Measurements from ENCODE around the gene NCBP2L.

NCBP2L gene

DNA sequence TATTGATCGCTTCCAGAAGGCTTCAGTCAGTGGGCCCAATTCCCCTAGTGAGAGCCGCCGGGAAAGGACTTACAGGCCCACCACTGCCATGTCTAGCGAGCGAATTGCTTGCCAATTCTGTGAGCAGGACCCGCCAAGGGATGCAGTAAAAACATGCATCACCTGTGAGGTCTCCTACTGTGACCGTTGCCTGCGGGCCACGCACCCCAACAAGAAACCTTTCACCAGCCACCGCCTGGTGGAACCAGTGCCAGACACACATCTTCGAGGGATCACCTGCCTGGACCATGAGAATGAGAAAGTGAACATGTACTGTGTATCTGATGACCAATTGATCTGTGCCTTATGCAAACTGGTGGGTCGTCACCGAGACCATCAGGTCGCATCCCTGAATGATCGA lies 63.4 kb downstream of the NCBP2L start:
- Histone ChIP-seq H3F3A (ENCODE audit: insufficient read depth, low read length) (no peaks in the 10 kb centered on the region), H4K20me1 (ENCODE audit: insufficient read depth, low read length) (no peaks in the 10 kb centered on the region), H3K9me2 (ENCODE audit: low read depth, low read length) (no peaks in the 10 kb centered on the region), H3K4me2 (ENCODE audit: low read length) (no peak overlapping the region), H3K4me1 (ENCODE audit: insufficient read depth, low read length, severe bottlenecking) (no peaks in the 10 kb centered on the region), H3K4me3 (ENCODE audit: low read depth, low read length, poor library complexity, severe bottlenecking) (no peak overlapping the region), H3K9ac (ENCODE audit: low read length) (no peak overlapping the region), H3K36me3 (ENCODE audit: insufficient read depth, low read length) (no peaks in the 10 kb centered on the region), H2AFZ (ENCODE audit: low read length) (no peak overlapping the region), H3K79me2 (ENCODE audit: insufficient read depth, low read length) (no peaks in the 10 kb centered on the region), H3K9me3 (ENCODE audit: low read length) (no peaks in the 10 kb centered on the region), H3K27ac (ENCODE audit: low read depth, low read length, poor library complexity, severe bottlenecking) (no peak overlapping the region), H3K27me3 (ENCODE audit: insufficient read depth, low read length) (no peaks in the 10 kb centered on the region)
- TF ChIP-seq EZH2 (IDR thresholded peaks at IDR 0.05; ENCODE audit: borderline replicate concordance, low read length), result no peak
- TF ChIP-seq, protein P1, sequence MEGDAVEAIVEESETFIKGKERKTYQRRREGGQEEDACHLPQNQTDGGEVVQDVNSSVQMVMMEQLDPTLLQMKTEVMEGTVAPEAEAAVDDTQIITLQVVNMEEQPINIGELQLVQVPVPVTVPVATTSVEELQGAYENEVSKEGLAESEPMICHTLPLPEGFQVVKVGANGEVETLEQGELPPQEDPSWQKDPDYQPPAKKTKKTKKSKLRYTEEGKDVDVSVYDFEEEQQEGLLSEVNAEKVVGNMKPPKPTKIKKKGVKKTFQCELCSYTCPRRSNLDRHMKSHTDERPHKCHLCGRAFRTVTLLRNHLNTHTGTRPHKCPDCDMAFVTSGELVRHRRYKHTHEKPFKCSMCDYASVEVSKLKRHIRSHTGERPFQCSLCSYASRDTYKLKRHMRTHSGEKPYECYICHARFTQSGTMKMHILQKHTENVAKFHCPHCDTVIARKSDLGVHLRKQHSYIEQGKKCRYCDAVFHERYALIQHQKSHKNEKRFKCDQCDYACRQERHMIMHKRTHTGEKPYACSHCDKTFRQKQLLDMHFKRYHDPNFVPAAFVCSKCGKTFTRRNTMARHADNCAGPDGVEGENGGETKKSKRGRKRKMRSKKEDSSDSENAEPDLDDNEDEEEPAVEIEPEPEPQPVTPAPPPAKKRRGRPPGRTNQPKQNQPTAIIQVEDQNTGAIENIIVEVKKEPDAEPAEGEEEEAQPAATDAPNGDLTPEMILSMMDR (IDR thresholded peaks at IDR 0.05; ENCODE audit: low read length), result no peak

DNA sequence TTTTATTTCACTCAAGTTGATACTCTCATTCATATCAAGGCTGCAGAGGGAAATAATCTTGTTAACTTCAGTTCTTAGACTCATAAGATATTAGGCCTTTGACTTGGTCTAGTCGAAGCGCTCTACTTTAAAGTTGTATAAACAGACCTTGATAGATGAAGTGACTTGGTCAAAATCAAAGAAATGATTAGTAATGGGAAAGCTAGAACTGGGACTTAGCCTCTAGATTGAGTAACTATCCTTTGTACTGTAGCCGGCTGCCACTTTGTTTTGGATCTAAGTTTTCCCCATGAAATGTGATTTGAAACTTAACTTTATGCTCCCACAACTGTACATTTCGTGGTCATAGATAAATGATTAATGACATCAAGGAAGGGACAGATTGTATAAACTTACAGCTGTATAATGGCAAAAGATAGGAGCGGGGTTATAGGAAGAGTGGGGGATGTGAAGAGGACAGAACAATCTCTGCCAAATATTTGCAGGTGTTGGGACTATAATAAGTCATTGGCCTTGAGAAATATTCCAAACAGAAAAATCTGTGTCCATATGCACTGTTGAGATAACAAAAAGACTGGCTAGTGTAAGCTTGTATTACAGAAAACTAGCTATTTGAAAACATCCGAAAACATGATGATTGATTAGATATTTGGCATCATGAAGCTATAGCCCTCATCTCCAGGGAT lies 65.3 kb downstream of the NCBP2L start:
- Histone ChIP-seq H3K79me2 (ENCODE audit: insufficient read depth, low read length) (no peaks in the 10 kb centered on the region), H3K4me3 (ENCODE audit: low read depth, low read length, poor library complexity, severe bottlenecking) (no peak overlapping the region), H3K9ac (ENCODE audit: low read length) (no peak overlapping the region), H3K27ac (ENCODE audit: low read depth, low read length, poor library complexity, severe bottlenecking) (no peak overlapping the region), H4K20me1 (ENCODE audit: insufficient read depth, low read length) (no peaks in the 10 kb centered on the region), H3K36me3 (ENCODE audit: insufficient read depth, low read length) (no peaks in the 10 kb centered on the region), H3K9me3 (ENCODE audit: low read length) (no peaks in the 10 kb centered on the region), H3K4me2 (ENCODE audit: low read length) (no peak overlapping the region), H3K27me3 (ENCODE audit: insufficient read depth, low read length) (no peaks in the 10 kb centered on the region), H3K9me2 (ENCODE audit: low read depth, low read length) (no peaks in the 10 kb centered on the region), H3K4me1 (ENCODE audit: insufficient read depth, low read length, severe bottlenecking) (no peaks in the 10 kb centered on the region), H3F3A (ENCODE audit: insufficient read depth, low read length) (no peaks in the 10 kb centered on the region), H2AFZ (ENCODE audit: low read length) (no peak overlapping the region)
- TF ChIP-seq, protein P1 (IDR thresholded peaks at IDR 0.05; ENCODE audit: low read length), result no peak
- TF ChIP-seq EZH2 (IDR thresholded peaks at IDR 0.05; ENCODE audit: borderline replicate concordance, low read length), result no peak

All from OCI-LY1 (cell line).